Adipocyte (in vitro differentiated cells): ENCODE results near the gene TIMMDC1.

Experiments used
- DNase-seq: peaks from one replicate; pipeline ENCODE4 v3.0.0-alpha.2; 2015; ENCODE audit warnings: low read depth
- H3K27me3 ChIP-seq: replicated peaks from 2 replicates; pipeline ENCODE4 v1.7.0; 2013; ENCODE audit warnings: mild to moderate bottlenecking, low read length, moderate library complexity; ENCODE audit not compliant: control insufficient read depth, insufficient read depth
- H3K36me3 ChIP-seq: 2 replicates; pipeline ENCODE4 v1.7.0; 2013; ENCODE audit warnings: low read length, mild to moderate bottlenecking, moderate library complexity; ENCODE audit not compliant: control insufficient read depth, insufficient read depth, severe bottlenecking
- H3K4me1 ChIP-seq: 2 replicates; pipeline ENCODE4 v1.7.0; 2013; ENCODE audit warnings: mild to moderate bottlenecking, low read length, moderate library complexity; ENCODE audit not compliant: control insufficient read depth, insufficient read depth
- H3K4me3 ChIP-seq: 2 replicates; pipeline ENCODE4 v1.7.0; 2013; ENCODE audit warnings: mild to moderate bottlenecking, low read length, moderate library complexity
- H3K9ac ChIP-seq: 2 replicates; pipeline ENCODE4 v1.7.0; 2013; ENCODE audit warnings: mild to moderate bottlenecking, low read length, moderate library complexity
- H3K9me3 ChIP-seq: 2 replicates; pipeline ENCODE4 v1.7.0; 2013; ENCODE audit warnings: mild to moderate bottlenecking, low read length, moderate library complexity; ENCODE audit not compliant: control insufficient read depth

The TIMMDC1 gene

DNA sequence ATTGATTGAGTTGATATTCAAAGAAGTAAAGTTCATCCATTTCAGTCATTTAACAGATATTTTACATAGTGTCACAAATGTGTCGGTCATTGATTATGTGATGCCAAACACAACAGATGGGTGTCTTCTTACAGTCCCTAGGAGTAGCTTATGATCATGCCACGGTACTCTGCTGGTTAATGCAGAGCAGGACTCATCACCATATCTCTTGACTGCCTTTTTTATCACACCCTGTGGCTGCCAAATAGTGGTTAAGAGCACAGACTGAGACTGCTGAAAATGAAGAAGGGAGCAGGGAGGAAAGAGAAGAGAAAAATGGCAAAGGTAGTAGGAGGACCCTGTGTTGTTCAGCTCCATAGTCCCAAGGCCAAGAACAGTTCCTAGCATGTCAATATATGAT lies 12.8 kb upstream of the TIMMDC1 start:
- Histone ChIP-seq H3K9ac (no peak overlapping the region), H3K4me1 (peaks cover 3% of the 10 kb centered on the region), H3K27me3 (no peaks in the 10 kb centered on the region), H3K36me3 (peaks cover 69% of the 10 kb centered on the region), H3K9me3 (no peaks in the 10 kb centered on the region), H3K4me3 (no peak overlapping the region)
- no peak for DNase-seq

DNA sequence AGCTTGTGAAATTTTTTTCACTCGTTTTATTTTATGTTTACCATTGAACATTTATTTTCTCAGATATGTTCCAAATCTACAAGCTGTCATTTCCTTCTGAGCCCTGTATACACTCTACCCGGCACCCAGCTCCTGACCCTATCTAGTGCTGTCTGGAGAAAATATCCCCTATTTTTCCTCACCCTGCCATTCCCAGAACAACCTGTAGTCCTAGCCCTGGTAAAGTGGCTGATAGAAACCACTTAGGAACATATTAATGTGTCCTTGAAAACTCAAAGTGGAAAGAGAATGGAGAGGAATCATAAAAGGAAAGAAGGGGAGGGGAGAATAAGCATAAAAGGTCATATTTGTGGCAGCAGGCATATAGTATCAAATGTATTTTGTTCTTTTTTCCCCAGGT lies 8.2 kb upstream of the TIMMDC1 start:
- Histone ChIP-seq H3K27me3 (no peaks in the 10 kb centered on the region), H3K9me3 (no peaks in the 10 kb centered on the region), H3K4me1 (no peaks in the 10 kb centered on the region), H3K9ac (no peak overlapping the region), H3K4me3 (no peak overlapping the region), H3K36me3 (peaks cover 59% of the 10 kb centered on the region)
- no peak for DNase-seq

DNA sequence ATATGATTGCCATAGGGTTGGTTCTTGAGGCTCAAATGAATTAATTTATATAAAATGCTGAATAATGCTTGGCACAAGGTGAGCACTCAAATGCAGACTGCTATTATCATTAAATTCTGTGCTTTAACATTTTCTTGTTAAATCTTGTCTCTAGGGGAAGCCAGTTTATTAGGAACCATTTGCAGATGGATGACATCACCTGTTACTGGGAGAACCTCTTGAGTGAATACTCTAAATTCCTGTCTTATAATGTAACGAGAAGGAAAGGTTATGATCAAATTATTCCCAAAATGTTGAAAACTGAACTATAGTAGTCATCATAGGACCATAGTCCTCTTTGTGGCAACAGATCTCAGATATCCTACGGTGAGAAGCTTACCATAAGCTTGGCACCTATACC lies 6.2 kb upstream of the TIMMDC1 start:
- H3K9ac ChIP-seq = no peak overlapping the region
- no peaks in the 10 kb centered on the region for H3K9me3 ChIP-seq
- H3K4me1 ChIP-seq = no peaks in the 10 kb centered on the region
- peaks cover 40% of the 10 kb centered on the region for H3K36me3 ChIP-seq
- H3K4me3 ChIP-seq = no peak overlapping the region
- H3K27me3 ChIP-seq = no peaks in the 10 kb centered on the region
- no peak for DNase-seq

DNA sequence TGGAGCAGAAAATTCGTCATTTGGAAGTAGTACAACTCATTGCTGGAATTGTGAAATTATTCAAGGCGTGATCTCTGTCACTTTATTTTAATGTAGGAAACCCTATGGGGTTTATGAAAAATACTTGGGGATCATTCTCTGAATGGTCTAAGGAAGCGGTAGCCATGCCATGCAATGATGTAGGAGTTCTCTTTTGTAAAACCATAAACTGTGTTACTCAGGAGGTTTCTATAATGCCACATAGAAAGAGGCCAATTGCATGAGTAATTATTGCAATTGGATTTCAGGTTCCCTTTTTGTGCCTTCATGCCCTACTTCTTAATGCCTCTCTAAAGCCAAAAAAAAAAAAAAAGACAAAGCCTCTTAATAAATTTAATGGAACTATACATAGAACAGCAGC lies 5.5 kb upstream of the TIMMDC1 start:
- Histone ChIP-seq H3K9ac (no peak overlapping the region), H3K4me3 (no peak overlapping the region), H3K9me3 (no peaks in the 10 kb centered on the region), H3K27me3 (no peaks in the 10 kb centered on the region), H3K4me1 (peaks cover 6% of the 10 kb centered on the region), H3K36me3 (peaks cover 36% of the 10 kb centered on the region)
- no peak for DNase-seq

DNA sequence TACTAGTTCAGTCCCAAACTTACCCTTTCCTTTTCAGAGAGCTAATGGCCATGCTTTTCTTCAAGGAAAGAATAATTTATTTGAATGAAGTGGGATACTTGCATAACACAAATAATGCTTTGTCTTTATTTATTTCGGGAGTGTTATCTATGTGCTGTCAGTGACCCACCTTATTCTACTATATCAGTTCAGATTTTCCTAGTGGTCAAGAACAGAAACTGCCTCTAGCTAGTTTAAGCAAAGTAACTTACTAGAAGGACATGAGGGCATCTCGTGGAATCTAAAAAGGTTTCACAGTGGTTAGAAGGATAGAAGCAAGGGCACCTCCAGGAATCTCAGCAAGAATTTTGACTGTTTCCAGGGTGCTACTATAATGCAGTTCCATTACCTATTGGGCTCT lies 3.8 kb upstream of the TIMMDC1 start:
- Histone ChIP-seq H3K27me3 (no peaks in the 10 kb centered on the region), H3K9ac (no peak overlapping the region), H3K4me3 (no peak overlapping the region), H3K4me1 (peaks cover 9% of the 10 kb centered on the region), H3K9me3 (no peaks in the 10 kb centered on the region), H3K36me3 (peaks cover 20% of the 10 kb centered on the region)
- DNase-seq = no peak

DNA sequence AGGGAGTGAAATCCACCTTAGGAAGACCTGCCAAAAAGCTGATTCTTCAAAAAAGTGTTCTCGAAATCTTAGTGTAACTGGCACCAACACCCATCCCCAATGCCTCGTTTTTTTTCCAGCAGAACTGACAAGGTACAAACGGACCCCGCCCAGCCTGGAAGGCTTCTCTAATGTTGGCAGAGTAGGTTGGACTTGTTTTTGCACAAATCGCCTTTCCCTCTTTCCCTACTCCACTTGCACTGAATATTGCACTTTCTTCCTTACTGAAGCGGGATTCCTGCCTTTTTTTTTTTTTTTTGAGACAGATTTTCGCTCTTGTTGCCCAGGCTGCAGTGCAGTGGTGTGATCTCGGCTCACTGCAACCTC lies 544 bp upstream of the TIMMDC1 start:
- no peaks in the 10 kb centered on the region for H3K9me3 ChIP-seq
- H3K27me3 ChIP-seq = no peaks in the 10 kb centered on the region
- peaks cover 5% of the 10 kb centered on the region for H3K36me3 ChIP-seq
- DNase-seq = peak; percentile 54
- peaks cover 28% of the 10 kb centered on the region for H3K4me1 ChIP-seq
- peak overlapping the region; percentile 96 for H3K9ac ChIP-seq
- peak overlapping the region; percentile 93 for H3K4me3 ChIP-seq

DNA sequence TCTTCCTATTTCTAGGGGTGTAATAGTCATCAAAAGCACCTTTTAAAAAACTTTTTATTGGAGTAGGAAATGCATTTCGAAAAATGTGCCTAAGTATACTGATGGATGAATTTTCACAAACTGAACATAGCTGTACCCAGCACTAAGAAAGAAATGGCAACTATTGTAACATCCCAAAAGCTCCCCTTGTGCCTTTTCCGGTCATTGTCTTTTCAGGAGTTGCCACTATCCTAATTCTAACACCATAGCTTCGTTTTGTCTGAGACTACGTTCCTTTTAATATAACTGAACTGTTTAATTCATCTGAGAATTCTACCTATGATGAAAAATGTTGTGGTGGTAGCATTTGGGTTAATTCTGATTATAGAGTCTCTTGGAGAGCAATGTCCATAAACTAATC lies 1.9 kb downstream of the TIMMDC1 start:
- H3K4me3 ChIP-seq = peak overlapping the region; percentile 93
- H3K9ac ChIP-seq = peak overlapping the region; percentile 96
- H3K9me3 ChIP-seq = no peaks in the 10 kb centered on the region

DNA sequence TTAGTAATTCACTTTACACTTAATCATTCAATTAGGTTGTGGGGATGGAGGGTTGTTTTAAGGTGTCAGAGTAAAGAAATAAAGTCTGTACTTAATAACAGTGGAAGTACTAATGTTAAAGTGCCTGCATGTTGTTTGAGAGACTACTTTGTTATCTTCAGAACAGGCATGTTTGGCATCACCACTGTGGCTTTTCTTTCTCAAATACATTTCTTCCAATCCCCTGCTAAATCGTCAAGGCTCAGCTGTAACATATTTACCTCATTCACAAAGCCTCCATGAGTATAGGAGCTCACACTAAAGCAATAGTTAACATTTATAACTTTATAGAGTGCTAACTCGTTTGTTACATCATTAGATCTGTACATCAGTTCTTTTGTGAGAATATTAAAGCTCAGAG lies 2.6 kb downstream of the TIMMDC1 start:
- Histone ChIP-seq H3K4me1 (peaks cover 28% of the 10 kb centered on the region), H3K36me3 (peaks cover 25% of the 10 kb centered on the region), H3K9ac (peak overlapping the region; percentile 29), H3K27me3 (no peaks in the 10 kb centered on the region), H3K4me3 (peak overlapping the region; percentile 93), H3K9me3 (no peaks in the 10 kb centered on the region)
- DNase-seq = peak; percentile 9

More for the DNA sequence above, 1.9 kb downstream of the TIMMDC1 start:
- Histone ChIP-seq H3K4me1 (peaks cover 28% of the 10 kb centered on the region), H3K36me3 (peaks cover 19% of the 10 kb centered on the region), H3K27me3 (no peaks in the 10 kb centered on the region)
- DNase-seq = no peak

DNA sequence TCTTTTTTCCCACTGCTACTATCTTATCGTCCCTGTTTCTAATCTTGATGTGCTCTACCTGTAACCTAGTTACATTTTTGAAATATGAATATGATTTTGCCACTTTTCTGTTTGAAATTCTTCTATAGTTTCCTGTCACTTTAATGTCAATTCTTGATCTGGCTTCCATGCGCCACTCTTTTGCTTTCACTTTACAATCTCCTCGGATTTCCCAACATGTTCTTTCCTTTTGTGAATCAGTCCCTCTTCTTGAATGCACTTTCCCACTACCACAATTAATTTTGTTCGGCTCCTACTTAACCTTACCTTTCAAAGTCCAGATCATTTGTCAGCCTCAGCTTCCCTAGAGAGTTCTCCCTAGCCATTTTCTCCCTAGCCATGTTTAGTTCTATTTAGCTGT lies 8.3 kb downstream of the TIMMDC1 start:
- H3K4me3 ChIP-seq = no peak overlapping the region
- no peaks in the 10 kb centered on the region for H3K4me1 ChIP-seq
- H3K9me3 ChIP-seq = no peaks in the 10 kb centered on the region
- no peak overlapping the region for H3K9ac ChIP-seq
- DNase-seq = no peak
- H3K27me3 ChIP-seq = no peaks in the 10 kb centered on the region
- peaks cover 73% of the 10 kb centered on the region for H3K36me3 ChIP-seq

DNA sequence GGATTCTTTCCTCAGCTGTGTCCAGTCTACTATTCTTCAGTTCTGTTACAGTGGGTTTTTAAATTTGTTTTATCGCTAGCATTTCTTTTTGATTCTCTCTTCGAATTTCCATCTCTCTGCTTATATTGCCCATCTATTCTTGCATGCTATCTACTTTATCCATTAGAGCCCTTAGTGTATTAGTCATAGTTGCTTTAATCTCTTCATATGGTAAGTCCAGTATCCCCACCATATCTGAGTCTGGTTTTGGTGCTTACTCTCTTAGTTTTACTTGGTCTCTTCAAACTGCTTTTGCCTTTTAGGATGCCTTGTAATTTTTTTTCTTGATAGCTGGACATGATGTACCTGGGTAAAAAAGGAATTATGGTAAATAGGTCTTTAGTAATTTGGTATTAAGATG lies 9.1 kb downstream of the TIMMDC1 start:
- H3K9me3 ChIP-seq = no peaks in the 10 kb centered on the region
- H3K4me3 ChIP-seq = no peak overlapping the region
- peaks cover 75% of the 10 kb centered on the region for H3K36me3 ChIP-seq
- no peaks in the 10 kb centered on the region for H3K27me3 ChIP-seq
- DNase-seq = no peak
- no peak overlapping the region for H3K9ac ChIP-seq
- no peaks in the 10 kb centered on the region for H3K4me1 ChIP-seq

DNA sequence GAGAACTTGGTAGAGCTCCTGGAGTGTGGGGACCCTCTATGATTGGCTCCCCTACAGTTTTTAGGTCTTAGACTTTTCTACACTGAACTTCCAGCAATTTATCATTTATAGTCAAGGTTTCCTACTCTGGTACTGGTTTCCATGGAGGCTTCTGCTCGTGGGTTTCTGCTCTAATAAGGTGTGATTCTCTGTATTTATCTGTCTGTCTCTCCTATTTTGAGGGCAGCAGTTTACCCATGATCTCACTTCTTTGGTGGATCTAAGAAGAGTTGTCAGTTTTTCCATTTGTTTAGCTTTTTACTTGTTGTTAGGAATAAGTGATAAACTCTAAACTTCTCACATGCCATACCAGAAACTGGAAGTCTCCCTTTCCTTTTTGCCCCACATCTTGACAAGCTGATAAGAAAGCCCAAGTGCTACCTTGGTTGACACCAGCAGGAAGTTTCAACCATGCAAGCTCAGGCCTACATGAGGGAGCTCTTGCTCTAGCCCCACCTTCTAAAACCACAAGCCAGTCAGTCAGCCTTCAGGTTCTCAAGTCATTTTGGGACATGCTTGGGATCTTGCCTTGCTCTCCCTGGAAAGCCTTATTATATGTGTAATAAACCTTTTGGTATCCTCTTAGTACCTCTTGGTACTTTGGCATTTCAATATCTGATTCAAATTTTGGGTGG lies 10.0 kb downstream of the TIMMDC1 start:
- H3K4me1 ChIP-seq = no peaks in the 10 kb centered on the region
- no peaks in the 10 kb centered on the region for H3K27me3 ChIP-seq
- H3K36me3 ChIP-seq = peaks cover 80% of the 10 kb centered on the region
- H3K9me3 ChIP-seq = no peaks in the 10 kb centered on the region
- no peak overlapping the region for H3K4me3 ChIP-seq
- H3K9ac ChIP-seq = no peak overlapping the region
- DNase-seq = no peak

DNA sequence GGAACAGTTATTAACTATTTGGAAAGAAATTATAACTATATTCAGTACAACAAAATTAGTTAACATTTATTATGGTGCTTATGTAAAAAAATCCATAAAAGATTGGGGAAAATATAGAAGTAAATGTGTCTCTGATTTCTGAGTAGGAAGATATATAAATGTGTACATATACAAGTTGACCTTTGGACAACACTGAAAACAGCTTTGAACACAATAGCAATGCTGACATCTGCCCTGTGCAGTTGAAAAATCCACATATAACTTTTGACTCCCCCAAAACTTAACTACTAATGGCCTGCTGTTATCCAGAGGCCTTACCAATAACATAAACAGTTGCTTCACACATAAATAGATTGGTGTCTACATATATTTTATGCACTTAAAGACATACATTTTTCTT lies 12.3 kb downstream of the TIMMDC1 start:
- Histone ChIP-seq H3K36me3 (peaks cover 83% of the 10 kb centered on the region), H3K9ac (no peak overlapping the region), H3K4me1 (no peaks in the 10 kb centered on the region), H3K27me3 (no peaks in the 10 kb centered on the region), H3K9me3 (no peaks in the 10 kb centered on the region), H3K4me3 (no peak overlapping the region)
- DNase-seq = no peak
